Measurements from ENCODE around the gene IFNA17.
A peak's percentile ranks its signal among the peaks of the same experiment; 100 is the strongest.
"Not testable (repeated sequence)": the region's sequence is repeated elsewhere in the genome, so short reads cannot be mapped to it uniquely, and the experiment has no call there.

IFNA17 gene

DNA sequence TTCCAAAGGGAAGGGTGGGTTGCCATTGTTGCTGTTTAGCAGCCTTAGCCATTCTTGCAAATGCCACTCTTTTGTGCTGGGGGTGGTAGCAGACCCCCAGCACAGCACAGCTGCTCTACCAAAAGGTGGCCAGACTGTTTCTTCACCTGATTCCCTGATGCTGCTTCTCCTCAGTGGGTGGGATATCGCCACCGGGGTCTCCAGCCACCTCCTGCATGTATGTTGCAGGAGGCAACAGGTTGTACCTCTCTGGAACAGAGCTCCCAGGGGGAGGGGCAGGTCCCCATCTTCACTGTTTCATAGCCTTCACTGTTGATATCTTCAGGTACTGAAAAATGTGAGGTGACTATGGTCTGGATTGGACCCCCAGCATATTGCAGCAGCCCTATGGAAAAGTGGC lies 17.2 kb downstream of the IFNA17 start:
- DNase-seq (ENCODE audit: low read depth, low spot score), result not testable (repeated sequence)

DNA sequence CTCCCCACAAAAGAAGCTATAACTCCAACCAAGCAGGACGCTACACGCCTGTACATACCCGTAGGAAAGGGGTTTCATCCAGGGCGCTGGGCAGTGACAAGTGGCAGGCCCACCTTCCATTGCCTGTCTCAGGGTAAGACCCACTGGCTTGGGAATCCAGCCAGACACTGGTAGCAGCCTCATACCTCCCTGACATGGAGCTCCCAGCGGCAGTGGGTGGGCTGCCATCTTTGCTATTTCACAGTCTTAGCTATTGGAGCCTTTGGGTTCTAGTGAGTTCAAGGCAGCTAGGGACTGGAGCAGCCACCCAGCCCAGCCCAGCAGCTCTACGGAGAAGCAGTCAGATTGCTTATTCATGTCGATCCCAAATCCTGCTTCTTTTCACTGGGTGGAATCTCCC lies 17.7 kb downstream of the IFNA17 start:
- no peak for DNase-seq (ENCODE audit: low read depth, low spot score)

DNA sequence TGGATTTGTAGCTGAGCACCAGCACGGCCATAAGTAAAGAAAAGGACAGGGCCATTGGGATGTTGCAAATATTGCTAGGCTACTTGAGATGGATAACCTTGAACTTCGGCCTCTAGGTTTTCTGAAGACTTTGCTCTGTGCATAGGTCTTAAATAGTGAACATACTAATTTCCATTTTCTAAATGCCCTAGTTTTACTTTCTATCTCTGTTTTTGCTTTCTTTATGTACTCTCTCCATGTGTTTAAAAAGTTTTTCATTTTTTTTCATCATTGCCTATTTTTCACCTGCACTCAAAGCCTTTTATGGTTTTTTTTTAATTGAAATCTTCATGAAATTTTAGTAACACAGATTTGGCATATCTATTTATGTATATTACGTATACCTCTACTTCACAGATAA lies 21.0 kb downstream of the IFNA17 start, which contains the start of gene IFNA10:
IFNA10 (minus strand) TSS at position 101 of the 400 bp plus-strand sequence; CDS start at position 55, 46 bp downstream.
- not testable (repeated sequence) for DNase-seq (ENCODE audit: low read depth, low spot score)

DNA sequence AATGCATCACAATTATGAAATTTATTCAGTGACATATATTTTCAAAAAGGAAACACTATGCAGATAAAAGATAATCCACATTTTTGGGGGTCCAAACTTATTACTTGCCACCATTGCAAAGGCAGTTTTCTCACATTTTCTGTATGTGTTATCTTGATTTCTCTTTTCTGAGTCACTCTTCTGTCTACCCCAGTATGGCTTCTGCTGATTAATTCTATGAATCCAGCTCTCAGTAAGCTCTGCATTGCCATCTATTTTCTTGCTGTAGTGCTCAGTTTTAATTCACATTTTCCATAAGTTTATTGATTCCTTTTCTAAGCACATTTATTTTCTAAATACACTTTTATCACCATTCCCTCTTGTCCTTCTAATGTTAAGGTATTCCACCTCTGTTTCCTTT lies 22.8 kb downstream of the IFNA17 start:
- DNase-seq (ENCODE audit: low read depth, low spot score), result no peak

DNA sequence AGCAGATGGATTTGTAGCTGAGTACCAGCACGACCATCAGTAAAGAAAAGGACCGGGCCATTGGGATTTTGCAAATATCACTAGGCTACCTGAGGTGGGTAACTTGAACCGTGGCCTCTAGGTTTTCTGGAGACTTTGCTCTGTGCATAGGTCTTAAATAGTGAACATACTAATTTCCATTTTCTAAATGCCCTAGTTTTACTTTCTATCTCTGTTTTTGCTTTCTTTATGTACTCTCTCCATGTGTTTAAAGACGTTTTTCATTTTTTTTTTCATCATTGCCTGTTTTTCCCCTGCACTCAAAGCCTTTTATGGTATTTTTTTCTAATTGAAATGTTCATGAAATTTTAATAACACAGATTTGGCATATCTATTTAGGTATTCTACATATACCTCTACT lies 25.9 kb downstream of the IFNA17 start, which contains the start of gene IFNA7:
IFNA7 (minus strand) TSS at position 101 of the 400 bp plus-strand sequence; CDS start at position 61, 40 bp downstream.
- DNase-seq (ENCODE audit: low read depth, low spot score), result not testable (repeated sequence)

DNA sequence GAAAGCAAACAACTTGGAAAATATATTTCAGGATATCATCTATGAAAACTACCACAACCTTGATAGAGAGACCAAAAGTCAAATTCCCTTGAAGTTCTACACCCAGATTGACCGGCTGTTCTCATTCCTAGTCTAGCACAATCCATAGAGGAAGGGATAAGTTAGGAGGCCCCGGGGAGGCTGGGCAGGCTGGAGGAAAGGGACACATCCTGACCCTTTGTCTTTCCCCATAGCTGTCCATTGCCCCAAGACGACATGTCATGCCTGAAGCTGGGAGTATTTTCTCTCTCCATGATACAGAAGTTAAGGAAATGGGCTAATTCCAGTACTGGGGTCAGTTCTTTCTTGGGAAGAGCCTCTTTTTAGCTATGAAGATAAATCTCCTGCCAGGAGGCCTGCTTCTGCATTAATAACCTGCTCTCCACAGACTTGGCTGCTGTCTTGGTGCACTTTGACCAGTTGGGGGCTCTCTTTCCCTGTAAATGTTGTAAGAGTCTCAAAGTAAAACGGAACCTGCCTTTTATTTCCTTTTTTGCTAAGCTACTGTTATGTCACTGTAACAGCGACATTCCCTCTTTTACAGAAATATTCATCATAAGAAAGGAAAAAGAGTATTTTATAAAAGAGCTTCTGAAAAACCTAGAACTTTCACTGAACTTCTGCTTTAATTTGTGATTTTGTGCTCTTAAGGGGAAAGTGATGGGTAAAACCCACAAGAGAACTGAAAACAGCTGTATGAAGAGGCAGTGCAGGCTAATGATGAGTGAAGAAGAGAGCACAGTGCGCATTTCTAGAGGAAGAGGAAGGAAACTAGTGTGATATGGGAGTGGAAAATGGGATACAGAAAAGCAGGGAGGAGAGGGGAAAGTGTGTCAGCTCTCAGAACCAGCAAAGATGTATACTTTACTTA lies 32.9 kb downstream of the IFNA17 start:
- DNase-seq (ENCODE audit: low read depth, low spot score), result peak; percentile 13

DNA sequence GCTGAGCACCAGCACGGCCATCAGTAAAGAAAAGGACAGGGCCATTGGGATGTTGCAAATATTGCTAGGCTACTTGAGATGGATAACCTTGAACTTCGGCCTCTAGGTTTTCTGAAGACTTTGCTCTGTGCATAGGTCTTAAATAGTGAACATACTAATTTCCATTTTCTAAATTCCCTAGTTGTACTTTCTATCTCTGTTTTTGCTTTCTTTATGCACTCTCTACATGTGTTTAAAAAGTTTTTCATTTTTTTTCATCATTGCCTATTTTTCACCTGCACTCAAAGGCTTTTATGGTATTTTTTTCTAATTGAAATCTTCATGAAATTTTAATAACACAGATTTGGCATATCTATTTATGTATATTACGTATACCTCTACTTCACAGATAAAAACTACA lies 40.5 kb downstream of the IFNA17 start, which contains the start of gene IFNA4:
IFNA4 (minus strand) TSS at position 101 of the 400 bp plus-strand sequence; CDS start at position 45, 56 bp downstream.
- not testable (repeated sequence) for DNase-seq (ENCODE audit: low read depth, low spot score)

DNA sequence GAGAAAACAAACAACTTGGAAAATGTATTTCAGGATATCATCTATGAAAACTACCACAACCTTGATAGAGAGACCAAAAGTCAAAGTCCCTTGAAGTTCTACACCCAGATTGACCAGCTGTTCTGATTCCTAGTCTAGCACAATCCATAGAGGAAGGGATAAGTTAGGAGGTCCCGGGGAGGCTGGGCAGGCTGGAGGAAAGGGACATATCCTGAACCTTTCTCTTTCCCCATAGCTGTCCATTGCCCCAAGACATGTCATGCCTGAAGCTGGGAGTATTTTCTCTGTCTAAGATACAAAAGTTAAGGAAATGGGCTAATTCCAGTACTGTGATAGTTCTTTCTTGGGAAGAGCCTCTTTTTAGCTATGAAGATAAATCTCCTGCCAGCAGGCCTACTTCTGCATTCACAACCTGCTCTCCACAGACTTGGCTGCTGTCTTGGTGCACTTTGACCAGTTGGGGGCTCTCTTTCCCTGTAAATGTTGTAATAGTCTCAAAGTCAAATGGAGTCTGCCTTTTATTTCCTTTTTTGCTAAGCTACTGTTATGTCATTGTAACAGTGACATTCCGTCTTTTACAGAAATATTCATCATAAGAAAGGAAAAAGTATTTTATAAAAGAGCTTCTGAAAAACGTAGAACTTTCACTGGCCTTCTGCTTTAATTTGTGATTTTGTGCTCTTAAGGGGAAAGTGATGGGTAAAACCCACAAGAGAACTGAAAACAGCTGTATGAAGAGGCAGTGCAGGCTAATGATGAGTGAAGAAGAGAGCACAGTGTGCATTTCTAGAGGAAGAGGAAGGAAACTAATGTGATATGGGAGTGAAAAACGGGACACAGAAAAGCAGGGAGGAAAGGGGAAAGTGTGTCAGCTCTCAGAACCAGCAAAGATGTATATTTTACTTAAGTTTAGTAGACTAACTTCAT lies 44.9 kb downstream of the IFNA17 start:
- DNase-seq (ENCODE audit: low read depth, low spot score), result peak; percentile 5

Measured in astrocyte of the hippocampus (primary cell).